GM18526 (cell line): ENCODE measurements around the gene FAM209B.
"Not testable (repeated sequence)": the region's sequence is repeated elsewhere in the genome, so short reads cannot be mapped to it uniquely, and the experiment has no call there.

Experiments used
- POLR2A ChIP-seq: IDR thresholded peaks from 3 replicates; pipeline ENCODE4 v1.6.1; 2011; ENCODE audit not compliant: insufficient read length; ENCODE audit errors: extremely low read depth

Gene FAM209B, protein sequence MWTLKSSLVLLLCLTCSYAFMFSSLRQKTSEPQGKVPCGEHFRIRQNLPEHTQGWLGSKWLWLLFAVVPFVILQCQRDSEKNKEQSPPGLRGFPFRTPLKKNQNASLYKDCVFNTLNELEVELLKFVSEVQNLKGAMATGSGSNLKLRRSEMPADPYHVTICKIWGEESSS

DNA sequence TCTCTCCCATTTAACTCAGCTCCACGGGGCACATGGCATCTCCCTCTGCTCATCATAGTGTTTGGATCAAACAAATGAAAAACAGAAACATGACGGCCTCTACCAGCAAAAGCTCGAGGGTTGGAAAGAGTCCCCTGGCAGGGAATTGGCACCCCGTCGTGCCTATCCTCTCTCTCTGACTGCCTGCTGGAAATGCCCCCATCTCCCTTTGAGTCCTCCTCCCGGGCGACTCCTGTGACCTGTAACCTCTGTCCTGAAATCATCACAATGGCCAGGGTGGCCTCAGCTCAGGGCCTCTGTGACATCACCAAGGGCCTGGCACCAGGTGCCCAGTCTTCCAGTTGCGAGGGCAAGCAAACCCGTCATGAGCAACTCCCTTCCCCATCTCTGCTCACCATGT lies at the start of gene FAM209B:
Gene FAM209B (plus strand): TSS at position 301 of the 400 bp plus-strand sequence. CDS start 96 bp downstream, at position 397.
- not testable (repeated sequence) for TF ChIP-seq POLR2A

DNA sequence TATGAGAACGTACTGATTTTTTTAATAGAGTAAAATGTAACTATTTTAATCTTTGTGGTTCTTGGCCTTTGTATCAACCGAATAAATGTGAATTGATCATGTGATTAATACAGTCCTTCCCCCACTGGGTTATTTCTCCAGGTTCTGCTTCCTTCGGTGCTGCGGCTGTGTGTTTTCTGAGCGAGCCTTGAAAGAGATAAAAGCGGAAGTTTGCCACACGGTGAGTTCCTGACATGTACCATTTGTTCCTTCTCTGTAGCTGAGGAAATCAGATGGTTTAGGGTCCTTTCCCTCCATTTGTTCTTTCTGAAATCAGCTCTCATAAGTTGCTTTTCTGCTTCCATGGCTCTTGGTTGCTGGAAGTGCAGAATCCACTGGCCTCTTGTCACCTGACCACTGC lies 49.1 kb upstream of the FAM209B start:
- no peak for TF ChIP-seq POLR2A

DNA sequence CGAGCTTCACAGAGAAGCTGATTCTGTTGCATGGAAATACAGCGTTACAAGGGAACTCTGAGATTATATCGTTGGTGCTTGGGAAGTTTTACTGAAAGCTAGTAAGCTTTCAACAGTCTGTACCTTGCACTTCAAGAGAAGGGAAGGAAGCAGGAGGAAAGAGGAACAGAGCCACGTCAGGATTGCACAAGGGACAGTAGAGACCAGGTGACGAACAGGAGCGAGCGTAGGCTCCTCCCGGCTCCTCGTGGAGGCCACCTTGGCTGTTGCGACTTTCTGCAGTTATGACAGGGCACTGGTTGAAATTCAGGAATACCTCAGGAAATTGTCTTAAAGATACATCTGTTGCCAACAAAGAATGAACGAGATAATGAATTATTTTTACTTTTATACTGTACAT lies 45.8 kb upstream of the FAM209B start:
- no peak for TF ChIP-seq POLR2A

DNA sequence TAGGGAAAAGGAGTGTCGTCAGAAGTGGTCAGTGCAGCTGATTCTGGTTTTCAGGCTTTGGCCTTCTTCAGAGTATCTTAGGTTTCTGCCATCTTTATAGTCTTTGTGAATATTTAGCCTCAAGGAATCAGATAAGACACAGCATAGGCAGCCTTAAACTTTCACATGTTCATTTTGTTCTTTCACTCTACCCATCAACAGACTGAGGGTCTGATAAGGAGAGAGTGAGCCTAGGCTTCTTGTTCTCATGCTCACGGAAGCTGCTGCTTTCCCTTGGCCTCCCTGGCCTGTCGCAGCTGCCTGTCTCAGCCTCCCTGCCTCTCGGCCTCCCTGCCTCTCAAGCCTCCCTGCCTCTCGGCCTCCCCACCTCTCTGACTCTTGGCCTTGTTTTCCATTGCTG lies 44.5 kb upstream of the FAM209B start:
- no peak for TF ChIP-seq POLR2A

DNA sequence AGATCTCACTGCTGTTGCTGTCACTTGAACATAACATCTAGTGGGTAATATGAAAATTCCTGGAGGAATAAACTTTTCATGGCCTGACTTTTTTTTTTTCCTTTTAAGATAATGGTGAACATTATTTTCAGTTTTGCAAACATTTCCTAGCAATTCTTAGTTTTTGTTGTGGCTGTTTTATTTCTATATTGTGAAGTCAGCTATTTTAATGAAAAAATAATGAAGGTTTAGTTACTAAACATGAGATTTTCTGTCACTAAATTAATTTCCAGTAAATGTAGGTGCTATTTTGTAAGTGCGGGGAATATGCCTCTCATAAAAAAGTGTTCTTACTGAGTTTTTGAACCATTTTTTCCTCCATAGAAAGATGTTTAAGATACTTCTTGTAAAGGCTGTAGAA lies 31.9 kb upstream of the FAM209B start:
- no peak for TF ChIP-seq POLR2A

DNA sequence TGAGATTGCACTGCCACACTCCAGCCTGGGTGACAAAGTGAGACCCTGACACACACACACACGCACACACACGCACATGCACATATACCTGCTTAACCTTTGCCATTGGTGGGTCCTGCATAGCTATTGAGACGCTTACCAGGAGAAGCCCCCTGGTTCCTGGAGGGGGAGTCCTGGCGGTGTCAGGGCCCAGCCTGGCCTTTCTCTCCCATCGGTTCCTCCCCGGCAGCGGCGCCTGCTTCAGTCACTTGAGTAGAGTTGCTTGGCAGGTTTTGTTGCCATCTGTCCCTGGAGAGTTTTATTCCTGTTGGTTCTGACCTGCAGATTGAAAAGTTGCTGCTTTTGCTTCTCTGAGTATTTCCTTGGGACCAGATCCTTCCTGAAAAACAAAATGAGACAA lies 29.1 kb upstream of the FAM209B start:
- no peak for TF ChIP-seq POLR2A

DNA sequence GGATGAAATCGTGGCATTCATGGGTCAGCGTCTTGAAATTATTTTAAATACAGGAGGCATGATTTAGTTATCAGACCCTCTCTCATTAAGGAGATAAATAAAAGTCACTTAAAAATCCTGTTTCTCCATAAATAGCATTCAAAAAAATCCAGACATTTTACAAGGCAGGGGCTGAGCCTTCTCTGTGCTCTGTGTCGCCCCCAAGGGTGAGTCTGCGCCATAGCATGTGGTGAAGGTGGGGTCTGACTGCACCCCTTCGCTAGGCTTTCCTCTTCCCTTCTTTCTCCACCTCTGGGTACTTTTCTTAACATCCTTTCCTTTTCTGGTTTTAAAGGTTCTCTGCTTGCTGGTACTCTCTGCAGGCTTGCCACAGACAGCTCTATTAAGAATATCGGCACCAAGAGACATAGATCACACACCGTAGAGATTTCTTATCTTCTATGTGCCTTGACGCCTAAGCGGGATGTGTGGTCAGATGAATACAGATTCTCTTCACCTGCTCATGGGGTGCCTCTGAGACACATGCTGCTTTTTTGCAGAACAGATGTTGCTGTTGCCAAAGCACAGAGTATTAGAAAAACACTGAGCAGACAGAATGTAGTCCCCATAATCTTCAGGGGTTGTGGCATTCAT lies 28.6 kb upstream of the FAM209B start:
- no peak for TF ChIP-seq POLR2A

DNA sequence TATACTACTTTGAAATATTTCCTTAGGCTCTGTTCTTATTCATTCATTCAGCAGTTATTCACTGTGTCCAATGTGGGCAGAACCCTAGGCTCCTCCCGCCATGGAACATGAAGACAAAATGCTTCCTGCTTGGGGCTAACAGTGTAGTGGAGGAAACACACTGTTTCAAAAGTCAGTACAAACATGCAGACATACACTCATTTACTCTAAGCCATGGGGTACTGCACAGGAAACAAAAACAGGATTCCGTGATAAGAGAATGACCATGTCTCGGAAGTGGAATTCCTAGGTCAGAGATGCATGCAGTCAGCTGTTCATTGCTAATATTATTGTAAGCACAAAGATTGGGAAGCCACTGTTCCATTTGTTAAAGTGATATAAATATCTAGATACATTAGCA lies 26.9 kb upstream of the FAM209B start:
- TF ChIP-seq POLR2A, result no peak

DNA sequence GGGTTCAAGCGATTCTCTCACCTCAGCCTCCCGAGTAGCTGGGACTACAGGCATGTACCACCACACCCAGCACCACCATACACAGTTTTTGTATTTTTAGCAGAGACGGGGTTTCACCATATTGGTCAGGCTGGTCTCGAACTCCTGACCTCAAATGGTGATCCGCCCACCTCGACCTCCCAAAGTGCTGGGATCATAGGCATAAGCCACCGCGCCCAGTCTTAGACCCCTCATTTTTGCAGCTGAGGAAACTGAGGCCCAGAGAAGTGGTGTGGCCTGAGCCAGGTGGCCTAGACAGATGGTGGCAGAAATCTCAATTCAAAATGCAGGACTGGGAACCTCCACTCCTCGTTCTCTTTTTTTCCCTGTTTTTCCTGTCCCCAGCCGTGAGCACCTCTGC lies 21.1 kb upstream of the FAM209B start:
- no peak for TF ChIP-seq POLR2A

DNA sequence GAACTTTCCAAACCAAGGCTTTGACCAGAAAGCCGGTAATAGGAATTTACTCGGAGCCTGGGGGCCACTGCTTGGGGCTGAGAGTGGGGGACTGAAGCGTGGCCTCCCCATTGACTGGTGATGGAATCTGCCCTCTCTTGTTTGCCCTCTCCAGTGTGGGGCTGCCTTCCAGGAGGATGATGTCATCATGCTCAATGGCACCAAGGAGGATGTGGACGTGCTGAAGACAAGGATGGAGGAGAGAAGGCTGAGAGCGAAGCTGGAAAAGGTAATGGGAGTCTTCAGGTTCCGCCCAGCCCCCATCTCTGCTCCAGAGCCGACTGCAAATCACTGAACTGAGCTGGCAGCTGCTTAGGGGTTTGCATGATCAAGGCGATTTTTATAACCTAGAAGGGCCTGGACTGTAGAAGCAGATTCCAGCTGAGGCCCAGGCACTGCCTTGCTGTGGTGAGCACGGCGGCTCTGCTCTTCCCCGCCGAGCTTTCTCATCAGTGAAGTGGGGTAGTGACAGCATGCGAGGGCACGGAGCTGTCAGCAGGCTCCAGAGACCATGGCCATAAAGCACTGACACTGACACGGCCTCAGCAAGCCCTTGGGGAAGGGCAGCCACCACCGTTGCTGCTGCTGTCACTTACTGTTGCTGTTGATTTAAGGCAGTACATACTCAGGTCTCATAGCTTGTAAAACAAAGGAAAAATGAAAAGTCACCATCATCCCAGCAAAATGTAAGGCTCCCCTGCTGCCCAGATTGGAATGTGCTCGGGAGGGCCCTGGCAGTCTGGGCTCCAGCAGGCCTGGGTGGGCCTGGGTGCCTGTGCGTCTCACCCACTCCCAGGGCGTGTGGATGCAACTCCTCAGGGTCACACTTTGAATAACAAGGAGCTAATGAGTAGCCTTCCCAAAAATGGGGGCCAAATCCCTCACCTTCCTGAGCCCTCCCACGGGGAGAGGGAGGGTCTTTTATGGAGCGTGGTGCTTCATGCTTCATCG lies 19.6 kb upstream of the FAM209B start:
- no peak for TF ChIP-seq POLR2A

DNA sequence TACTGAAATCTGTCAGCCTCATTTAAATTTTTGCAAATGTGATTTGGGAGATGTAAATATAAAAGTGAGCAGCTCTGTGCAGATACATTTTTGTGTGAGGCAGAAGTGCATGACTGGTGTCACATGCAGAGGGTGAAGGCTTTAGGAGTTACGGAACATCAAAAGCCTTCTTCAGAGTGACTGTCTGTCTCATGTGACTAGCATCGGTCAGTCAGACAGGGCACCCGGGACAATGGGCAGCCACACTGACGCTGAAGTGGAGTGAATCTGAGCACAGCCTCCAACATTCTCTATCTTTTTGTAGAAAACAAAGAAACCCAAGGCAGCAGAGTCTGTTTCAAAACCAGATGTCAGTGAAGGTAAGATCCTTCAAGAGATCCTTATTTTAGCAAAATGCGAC lies 16.4 kb upstream of the FAM209B start:
- no peak for TF ChIP-seq POLR2A

DNA sequence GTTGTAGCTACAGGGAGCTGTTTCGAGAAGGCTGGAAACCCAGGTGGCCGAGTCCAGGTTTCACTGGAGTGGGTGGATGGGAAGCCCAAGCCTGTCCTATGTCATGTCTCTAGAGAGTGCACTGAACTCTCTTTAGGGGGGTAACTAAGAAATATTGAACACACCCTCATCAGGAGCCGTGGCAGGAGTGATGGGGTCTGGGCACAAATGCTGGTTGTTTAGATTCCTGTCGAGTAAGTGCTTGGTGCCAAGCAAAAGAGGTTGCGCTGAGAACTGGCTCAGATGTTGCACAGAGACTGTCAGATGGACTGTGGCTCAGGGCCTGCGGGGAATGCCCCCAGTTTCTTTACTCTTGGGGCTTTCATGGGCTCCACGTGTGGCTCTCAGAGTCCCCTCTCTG lies 15.8 kb upstream of the FAM209B start:
- TF ChIP-seq POLR2A, result no peak

DNA sequence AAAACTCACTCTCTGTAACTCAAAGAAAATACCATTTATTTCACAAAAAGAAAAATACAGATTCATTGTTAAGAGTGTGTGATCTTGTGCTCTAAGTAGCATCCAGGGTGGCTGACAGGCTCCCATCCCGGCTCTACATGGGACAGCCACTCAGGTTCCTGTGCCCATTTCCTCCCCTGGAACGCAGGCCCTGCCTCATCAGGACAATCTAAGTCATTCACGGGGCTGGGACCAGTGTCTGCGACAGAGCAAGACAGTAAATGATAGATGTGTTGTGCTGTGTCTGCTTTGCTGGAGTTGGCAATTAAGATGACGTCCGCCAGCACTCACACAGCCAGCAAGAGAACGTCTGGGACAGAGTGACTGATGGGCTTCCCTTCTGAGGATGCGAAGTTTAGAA lies 15.4 kb upstream of the FAM209B start:
- TF ChIP-seq POLR2A, result no peak

DNA sequence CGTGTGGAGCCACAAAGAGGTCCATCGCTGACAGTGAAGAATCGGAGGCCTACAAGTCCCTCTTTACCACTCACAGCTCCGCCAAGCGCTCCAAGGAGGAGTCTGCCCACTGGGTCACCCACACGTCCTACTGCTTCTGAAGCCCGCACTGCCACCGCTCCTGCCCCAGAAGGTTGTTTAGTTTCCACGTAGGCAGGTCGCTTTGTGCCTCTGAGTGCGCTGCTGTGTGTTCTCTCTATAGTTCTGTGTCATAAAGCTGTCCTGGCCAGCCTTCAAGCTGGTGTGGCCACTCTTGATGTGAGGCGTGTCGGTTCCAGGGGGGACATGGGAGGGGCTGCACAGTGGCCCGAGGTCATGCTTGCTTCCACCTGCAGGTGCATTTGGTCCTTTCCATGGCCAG lies 14.9 kb upstream of the FAM209B start:
- TF ChIP-seq POLR2A, result no peak

DNA sequence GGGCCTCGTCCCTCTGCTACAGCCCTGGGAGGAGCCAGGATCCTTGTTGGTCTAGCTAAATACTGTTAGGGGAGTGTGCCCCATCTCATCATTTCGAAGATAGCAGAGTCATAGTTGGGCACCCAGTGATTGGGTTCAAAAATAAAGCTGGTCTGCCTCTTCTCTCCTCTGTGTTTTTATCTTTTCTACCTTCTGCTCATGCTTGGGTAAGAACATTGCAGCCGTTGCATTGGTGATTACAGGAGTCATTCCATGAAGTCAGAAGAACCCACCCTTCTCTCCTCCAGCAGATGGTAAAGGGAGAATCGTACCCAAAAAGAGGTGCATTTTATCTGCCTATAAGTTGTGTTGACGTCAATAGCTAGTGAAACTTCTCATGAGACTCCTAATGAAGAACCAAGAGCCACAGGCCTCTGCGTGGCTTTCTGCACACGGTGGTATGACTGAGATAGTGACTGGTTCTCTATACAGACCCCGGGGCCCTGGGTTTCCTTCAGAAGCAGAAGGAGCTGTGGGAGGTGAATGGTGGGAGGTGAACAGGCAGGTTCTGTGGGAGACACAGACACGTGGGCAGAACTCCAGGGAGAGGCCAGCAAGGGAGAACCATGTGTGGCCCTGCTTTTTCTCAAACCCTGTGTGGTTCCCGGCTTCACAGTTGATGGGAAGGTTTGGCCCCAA lies 14.2 kb upstream of the FAM209B start:
- no peak for TF ChIP-seq POLR2A
